GM12892 (cell line): ENCODE measurements around the gene STK38L.

Experiments used
- POLR2A ChIP-seq: IDR thresholded peaks from 2 replicates; pipeline ENCODE4 v1.6.1; 2011; ENCODE audit warnings: low read depth, low read length, control low read depth
- POLR2AphosphoS5 ChIP-seq: IDR thresholded peaks from 2 replicates; pipeline ENCODE4 v1.6.1; 2011; ENCODE audit warnings: low read depth, low read length, control low read depth

DNA sequence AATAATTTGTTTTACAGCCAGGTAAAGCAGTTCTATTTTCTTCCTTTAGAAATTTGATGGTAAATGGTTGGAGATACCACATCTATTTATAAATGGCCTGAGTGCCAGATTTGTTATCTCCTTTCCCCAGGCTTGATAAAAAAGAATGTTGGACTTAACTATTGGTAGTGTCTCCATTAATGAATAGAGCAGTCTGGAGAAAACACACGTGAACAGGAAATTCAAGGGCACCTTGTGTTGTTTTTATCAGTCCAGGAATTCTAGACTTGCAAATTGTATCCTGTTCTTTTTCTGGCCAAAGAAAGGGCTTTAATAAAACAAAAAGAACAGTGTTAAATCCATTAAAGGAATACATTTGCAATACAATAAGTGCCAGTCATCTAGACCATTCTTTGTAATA, 47.8 kb downstream of the STK38L start:
- TF ChIP-seq POLR2AphosphoS5 (no peak), POLR2A (no peak)
